NCI-H128 (cell line): Measurements from ENCODE around the gene ENO2.

Experiments used
- DNase-seq: peaks from one replicate; lab custom pipeline; 2025; ENCODE audit not compliant: unreplicated experiment; lab: John Stamatoyannopoulos, UW

Gene ENO2

GRCh38 chr12:6959805-6960592 is 45.6 kb downstream of the ENO2 start:
- no peak for DNase-seq

DNA sequence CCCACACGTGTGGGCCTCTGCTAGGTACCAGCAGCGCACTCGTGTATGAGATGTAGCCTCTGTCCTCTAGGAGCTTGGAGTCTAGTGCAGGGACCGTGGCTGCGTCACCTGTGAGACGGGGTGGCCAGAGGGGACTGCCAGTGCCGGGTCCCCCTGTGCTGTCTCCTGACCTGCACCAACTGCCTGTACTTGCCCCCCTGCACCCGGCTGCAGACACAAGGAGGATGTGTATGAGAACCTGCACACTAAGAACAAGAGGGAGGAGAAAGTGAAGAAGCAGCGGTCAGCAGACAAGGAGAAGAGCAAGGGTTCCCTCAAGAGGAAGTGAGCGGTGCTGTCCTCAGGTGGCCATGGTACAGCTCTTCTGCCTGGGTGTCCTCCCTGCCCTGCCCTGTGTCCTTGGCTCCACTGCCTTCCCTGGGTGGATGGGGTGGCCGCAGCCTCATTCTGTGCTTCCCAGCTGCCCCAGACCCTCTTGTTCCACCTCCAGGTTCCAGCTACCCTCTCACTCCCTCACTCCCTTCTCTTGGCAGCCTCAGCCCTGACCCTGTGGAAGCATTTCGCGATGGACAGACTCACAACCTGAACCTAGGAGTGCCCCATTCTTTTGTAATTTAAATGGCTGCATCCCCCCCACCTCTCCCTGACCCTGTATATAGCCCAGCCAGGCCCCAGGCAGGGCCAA is 46.4 kb downstream of the ENO2 start:
- no peak for DNase-seq

DNA sequence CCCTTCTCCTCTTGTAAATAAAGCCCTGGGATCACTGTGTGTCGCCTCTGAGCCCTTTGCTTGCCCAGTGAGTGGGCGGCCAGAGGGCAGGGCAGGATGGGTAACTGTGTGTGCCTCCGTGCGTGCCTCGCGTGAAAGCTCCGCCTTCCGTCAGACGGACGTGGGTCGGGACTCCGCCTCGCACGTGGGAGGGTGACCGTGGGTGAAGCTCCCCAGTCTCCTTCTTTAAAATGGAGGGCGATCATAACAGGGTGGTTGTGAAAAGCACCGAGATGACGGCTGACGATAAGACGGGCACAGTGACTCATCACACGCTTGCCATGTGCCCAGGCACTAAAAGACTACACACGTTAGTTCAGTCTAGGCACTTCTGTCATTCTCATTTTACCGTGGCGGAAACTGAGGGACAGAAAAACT is 46.9 kb downstream of the ENO2 start:
- DNase-seq: no peak

DNA sequence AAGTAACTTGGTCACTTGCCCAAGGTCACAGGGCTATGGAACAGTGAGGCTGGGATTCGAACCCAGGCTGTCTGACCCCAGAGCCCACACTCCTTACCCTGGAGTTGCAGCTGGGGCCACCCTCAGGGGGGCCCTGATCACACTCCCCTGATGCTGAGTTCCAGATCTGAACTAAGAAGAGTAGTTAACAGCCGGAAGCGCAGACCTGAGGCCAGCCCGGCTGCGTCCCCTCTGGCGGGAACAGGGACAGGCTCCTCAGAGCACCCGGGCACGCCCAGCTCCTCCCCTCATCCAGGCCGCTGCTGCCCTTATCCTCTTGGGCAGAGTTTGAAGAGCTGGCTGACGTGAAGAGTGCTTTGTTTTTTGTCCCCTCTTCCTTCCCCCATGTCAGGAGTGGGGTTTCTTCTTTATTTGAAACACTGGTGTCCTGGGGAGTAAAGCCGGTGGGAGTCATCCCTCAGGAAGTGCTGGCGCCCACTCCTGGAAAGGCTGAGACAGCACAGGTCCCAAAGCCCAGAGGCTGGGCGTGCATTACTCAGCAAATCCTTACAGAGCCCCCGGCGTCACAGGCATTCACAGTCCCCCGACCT is 47.4 kb downstream of the ENO2 start:
- peak; percentile 80 for DNase-seq

DNA sequence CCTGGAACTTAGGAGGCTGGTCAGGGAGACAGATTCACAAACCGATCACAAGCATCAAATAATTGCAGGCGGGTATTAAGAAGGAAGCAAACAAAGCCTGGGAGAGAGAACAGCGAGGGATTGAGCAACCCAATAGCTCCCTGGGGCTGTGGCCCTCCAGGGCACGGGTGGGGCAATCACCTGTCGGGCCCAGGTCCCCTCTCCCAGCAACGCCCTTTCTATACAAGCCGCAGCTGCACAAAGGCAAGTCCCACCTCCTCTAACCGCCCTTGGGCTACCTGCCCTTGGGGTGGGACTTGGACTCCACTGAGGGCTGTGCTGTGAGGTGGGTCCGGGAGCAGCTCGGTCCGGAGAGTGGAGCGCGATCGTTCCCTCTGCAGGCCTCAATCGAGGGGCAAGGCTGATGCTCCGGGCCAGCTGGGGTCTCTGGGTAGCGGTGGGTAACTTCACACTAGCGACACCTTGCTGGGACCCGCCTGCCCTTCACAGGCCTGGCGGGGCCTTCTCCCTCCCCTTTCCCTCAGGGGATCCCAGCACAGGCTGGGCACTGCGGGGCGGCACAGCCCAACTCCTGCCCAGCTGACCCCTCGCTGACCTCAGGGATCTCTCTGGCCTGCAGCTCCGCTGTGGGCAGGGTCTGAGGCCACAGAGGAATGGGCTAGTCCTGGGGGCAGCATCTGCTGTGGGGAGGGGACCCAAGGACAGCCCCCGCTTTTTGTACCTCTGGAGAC is 48.1 kb downstream of the ENO2 start:
- peak; percentile 66 for DNase-seq

DNA sequence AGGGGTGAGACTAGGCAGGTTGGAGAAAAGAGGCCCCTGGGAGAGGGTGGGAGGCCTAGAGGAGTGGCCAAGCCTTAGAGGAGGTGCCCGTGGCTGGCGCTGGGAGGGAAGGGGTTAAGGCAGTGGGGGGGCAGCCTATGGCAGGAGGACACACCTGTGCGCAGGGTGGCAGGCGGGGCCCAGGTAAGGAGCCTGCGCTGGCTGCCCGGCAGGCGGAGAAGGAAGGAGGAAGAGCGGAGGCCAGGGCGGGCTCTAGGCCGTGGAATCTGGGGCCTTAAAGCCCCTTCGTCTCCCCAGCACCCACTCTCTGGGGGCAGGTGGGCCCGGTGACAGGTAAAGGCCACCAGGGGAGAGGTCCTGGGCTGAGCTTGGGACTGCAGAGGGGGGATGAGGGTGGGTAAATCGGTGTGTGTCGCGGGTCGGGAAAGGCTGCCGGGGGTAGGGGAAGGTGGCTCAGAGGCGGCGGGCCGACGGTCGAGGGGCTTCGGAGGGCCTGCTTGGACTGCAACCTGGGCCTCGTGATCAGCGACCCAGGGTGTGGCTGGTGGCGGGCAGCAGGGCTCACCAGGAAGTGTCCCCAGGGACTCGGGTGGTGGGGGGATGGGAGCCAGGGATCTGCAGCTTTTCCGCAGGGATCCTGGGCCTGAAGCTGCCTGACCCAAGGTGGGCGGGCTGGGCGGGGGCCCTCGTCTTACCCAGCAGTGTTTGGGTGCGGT is 48.8 kb downstream of the ENO2 start:
- DNase-seq: peak; percentile 75

DNA sequence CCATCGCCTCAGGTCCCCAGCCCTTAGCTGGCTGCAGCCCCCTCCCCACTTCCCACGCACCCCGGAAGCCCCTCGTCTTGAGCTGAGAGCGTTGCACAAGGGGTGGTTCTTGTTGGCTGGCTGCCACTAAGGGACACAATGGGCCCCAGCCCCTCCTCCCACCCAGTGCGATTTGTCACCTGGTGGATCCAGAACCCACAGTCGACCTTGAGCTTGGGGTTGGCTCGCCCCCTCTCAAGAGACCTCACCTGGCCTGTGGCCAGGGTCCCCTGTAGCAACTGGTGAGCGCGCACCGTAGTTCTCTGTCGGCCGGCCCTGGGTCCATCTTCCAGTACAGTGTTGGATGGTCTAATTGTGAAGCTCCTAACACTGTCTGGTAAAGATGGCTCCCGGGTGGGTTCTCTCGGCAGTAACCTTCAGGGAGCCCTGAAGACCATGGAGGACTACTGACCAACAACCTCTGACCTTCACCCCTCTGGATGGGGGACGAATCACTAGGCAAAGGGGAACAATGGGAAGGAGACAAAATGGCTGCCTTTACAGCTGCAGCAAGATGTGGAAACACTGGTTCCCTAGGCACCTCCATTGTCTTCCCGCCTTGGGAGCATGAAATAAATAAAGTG is 49.5 kb downstream of the ENO2 start:
- peak; percentile 23 for DNase-seq

- no peak for DNase-seq
Observed at GRCh38 chr12:6964605-6965025, 50.2 kb downstream of the ENO2 start.

DNA sequence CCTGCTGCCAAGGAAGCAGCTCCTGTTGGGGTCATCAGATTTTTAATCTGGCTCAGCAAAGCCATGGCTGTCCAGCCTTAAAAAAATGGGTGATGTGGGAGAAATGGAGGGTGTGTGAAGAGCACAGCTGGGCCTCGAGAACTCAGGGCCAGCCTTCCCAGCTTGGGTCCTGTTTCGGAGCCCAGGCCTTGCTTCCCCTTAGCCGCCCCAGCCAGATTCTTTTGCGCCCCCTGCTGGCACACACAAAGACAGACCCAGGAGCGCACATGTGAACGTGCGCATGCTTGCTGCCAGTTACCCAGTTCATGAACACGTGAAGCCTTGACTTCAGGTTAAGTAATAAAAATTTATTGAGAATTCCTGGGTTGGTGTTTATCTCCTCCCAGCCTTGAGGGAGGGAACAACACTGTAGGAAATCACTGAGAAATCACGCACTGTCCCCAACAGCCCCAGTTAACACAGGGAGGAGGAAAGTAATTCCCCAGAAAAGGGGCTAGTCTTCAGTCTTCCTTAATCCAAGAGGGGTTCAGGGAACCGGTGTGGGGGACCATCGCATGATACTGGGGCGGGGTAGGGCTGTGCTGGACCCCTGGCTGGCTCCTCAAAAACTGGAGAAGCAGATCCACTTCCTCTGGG is 50.8 kb downstream of the ENO2 start:
- peak; percentile 83 for DNase-seq

GRCh38 chr12:6965714-6966113 is 51.3 kb downstream of the ENO2 start:
- DNase-seq: no peak

DNA sequence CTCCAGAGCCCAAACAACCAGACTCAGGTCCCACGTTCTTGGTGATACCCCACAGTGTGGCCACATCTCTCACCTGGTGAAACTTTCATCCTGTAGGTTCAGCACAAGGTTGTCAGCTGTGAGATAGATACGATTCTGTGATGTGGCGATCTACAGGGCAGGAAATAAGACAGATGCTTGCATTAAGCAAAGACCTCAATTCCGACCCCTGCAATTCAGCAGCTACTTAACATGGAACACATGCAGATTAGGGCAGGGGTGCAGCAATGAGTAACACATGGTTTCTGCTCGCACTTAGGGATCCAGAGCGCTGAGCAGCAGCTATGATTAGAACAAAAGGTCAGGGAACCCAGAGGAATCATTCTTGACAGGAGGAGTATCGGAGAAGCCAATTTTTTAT is 52.0 kb downstream of the ENO2 start:
- no peak for DNase-seq

DNA sequence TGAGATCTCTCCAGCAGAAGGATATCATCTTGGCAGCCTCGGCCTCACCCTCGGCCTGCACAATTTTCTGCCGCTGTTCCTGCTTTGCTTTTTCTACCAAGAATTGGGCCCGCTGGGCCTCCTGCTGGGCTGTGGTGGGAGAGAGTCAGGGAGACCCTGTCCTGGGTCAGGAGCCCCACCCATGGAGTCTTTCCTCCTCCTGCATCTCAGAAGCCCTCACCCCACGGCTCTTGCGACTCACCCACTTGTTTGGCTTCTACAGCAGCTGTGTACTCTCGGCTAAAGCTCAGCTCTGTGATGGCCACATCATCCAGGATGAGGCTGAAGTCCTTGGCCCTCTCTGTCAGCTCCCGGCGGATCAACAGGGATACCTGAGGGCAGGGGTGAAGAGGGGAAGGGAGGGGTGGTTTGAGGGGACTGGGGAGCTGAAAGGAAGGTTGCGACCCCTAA is 53.3 kb downstream of the ENO2 start:
- DNase-seq: no peak

GRCh38 chr12:6968426-6968825 is 54.0 kb downstream of the ENO2 start:
- DNase-seq: no peak

- DNase-seq: no peak
Observed at GRCh38 chr12:6970096-6970527, 55.7 kb downstream of the ENO2 start.
